ENCODE data around the gene MRRF.

DNA sequence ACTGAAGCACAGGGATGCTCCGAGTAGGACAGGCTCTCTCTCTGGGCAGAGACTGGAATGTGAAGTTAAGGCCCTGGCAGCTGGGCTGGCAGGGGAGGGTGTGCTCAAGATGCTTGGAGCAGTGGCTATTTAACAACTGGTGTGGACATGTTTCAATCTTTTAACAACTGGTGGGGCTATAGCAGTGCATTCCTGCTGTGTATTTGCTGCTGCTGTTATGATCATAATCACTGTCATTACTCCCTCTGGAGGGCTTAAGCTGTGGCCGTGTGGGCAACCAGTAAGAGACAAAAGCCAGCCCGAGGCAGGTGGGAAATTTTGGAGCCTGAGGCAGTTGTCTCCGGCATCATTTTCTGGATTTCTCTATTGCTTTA lies 72.9 kb downstream of the MRRF start:
- TF ChIP-seq YY1 (IDR thresholded peaks at IDR 0.05; ENCODE audit: insufficient read depth, insufficient read length) (no peak), ZNF274 (IDR thresholded peaks at IDR 0.05; ENCODE audit: low read depth, low read length) (no peak), SUZ12 (IDR thresholded peaks at IDR 0.05; ENCODE audit: extremely low read depth, insufficient read depth, insufficient read length) (no peak)
